HUES64 (cell line): ENCODE results near the gene NAA25.

Experiments
- H3K27ac ChIP-seq: 2 replicates; pipeline ENCODE4 v1.7.0; 2013; ENCODE audit warnings: low read depth, low read length, inconsistent platforms
- H3K27me3 ChIP-seq: 2 replicates; pipeline ENCODE4 v1.6.1; 2013; ENCODE audit warnings: mild to moderate bottlenecking, low read length; ENCODE audit not compliant: insufficient read depth
- H3K36me3 ChIP-seq: 2 replicates; pipeline ENCODE4 v1.6.1; 2013; ENCODE audit warnings: mild to moderate bottlenecking, low read length; ENCODE audit not compliant: insufficient read depth
- H3K4me1 ChIP-seq: 2 replicates; pipeline ENCODE4 v1.6.1; 2013; ENCODE audit warnings: mild to moderate bottlenecking, low read length, moderate library complexity; ENCODE audit not compliant: insufficient read depth
- H3K4me3 ChIP-seq: 2 replicates; pipeline ENCODE4 v1.5.1; 2013; ENCODE audit warnings: mild to moderate bottlenecking, low read length, moderate library complexity
- H3K9ac ChIP-seq: 2 replicates; pipeline ENCODE4 v1.6.1; 2013; ENCODE audit warnings: mild to moderate bottlenecking, low read depth, low read length
- H3K9me3 ChIP-seq: 2 replicates; pipeline ENCODE4 v1.6.1; 2013; ENCODE audit warnings: low read depth, low read length; ENCODE audit not compliant: insufficient read depth
- WGBS: fragments of 150-250, 120-280 bp; methylation state at CpG from one replicate; pipeline ENCODE4 v1.1.7; 2013; ENCODE audit warnings: missing lambda C conversion rate; 5-methylcytosine and 5-hydroxymethylcytosine counted together

NAA25 gene

GRCh38 chr12:112035219-112035785 lies 73.3 kb downstream of the NAA25 start:
- no peaks in the 10 kb centered on the region for H3K9me3 ChIP-seq
- H3K4me3 ChIP-seq: no peak overlapping the region
- peaks cover 16% of the 10 kb centered on the region; the same call in 1 of the 2 replicates for H3K4me1 ChIP-seq
- no peaks in the 10 kb centered on the region for H3K27me3 ChIP-seq
- H3K36me3 ChIP-seq: peaks cover 97% of the 10 kb centered on the region
- 69% methylated on average over 4 of the region's 4 CpGs for WGBS
- H3K9ac ChIP-seq: no peak overlapping the region
- H3K27ac ChIP-seq: peak overlapping the region; percentile 28; the same call in 1 of the 2 replicates

- no peak overlapping the region for H3K4me3 ChIP-seq
- 93% methylated on average over 4 of the region's 5 CpGs for WGBS
- peaks cover 97% of the 10 kb centered on the region for H3K36me3 ChIP-seq
- no peak overlapping the region for H3K9ac ChIP-seq
- no peaks in the 10 kb centered on the region for H3K27me3 ChIP-seq
- no peak overlapping the region for H3K27ac ChIP-seq
- no peaks in the 10 kb centered on the region for H3K9me3 ChIP-seq
- H3K4me1 ChIP-seq: peaks cover 16% of the 10 kb centered on the region; the same call in 1 of the 2 replicates
These were observed 76.3 kb downstream of the NAA25 start for GRCh38 chr12:112032292-112032691.

GRCh38 chr12:112031472-112031871 lies 77.1 kb downstream of the NAA25 start:
- H3K4me1 ChIP-seq: peaks cover 16% of the 10 kb centered on the region; the same call in 1 of the 2 replicates
- H3K9ac ChIP-seq: no peak overlapping the region
- H3K36me3 ChIP-seq: peaks cover 91% of the 10 kb centered on the region
- no peak overlapping the region for H3K27ac ChIP-seq
- 94% methylated on average over 2 of the region's 2 CpGs for WGBS
- H3K9me3 ChIP-seq: no peaks in the 10 kb centered on the region
- H3K4me3 ChIP-seq: no peak overlapping the region
- H3K27me3 ChIP-seq: no peaks in the 10 kb centered on the region

DNA sequence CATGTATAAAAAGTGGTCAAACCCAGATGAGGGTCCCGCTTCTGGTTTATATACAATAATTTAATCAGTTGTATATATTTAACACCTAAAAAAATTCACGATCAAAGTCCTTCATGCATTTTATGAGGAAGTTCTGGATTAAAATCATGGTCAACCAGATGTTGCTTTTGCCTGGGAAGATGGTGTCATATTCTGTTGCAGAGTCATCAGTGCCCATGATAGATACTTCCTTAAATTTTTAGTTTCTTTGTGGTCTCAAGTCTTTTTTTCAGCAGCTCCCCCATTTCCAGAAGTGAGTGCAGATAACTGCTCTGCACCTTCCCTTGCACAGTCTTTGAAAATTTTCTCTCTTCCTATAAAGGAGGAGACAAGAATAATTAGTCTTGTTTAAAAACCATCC lies 79.3 kb downstream of the NAA25 start:
- peaks cover 74% of the 10 kb centered on the region for H3K36me3 ChIP-seq
- H3K9me3 ChIP-seq: no peaks in the 10 kb centered on the region
- 100% methylated on average over 1 of the region's 2 CpGs for WGBS
- no peak overlapping the region for H3K4me3 ChIP-seq
- H3K9ac ChIP-seq: no peak overlapping the region
- H3K27ac ChIP-seq: no peak overlapping the region
- peaks cover 9% of the 10 kb centered on the region; the same call in 1 of the 2 replicates for H3K4me1 ChIP-seq
- H3K27me3 ChIP-seq: no peaks in the 10 kb centered on the region

GRCh38 chr12:112025808-112026375 lies 82.7 kb downstream of the NAA25 start:
- Histone ChIP-seq H3K27me3 (no peaks in the 10 kb centered on the region), H3K9ac (no peak overlapping the region), H3K4me3 (no peak overlapping the region), H3K4me1 (peaks cover 11% of the 10 kb centered on the region; the same call in 1 of the 2 replicates), H3K27ac (no peak overlapping the region), H3K9me3 (no peaks in the 10 kb centered on the region), H3K36me3 (peaks cover 77% of the 10 kb centered on the region)
- 84% methylated on average over 4 of the region's 4 CpGs for WGBS

DNA sequence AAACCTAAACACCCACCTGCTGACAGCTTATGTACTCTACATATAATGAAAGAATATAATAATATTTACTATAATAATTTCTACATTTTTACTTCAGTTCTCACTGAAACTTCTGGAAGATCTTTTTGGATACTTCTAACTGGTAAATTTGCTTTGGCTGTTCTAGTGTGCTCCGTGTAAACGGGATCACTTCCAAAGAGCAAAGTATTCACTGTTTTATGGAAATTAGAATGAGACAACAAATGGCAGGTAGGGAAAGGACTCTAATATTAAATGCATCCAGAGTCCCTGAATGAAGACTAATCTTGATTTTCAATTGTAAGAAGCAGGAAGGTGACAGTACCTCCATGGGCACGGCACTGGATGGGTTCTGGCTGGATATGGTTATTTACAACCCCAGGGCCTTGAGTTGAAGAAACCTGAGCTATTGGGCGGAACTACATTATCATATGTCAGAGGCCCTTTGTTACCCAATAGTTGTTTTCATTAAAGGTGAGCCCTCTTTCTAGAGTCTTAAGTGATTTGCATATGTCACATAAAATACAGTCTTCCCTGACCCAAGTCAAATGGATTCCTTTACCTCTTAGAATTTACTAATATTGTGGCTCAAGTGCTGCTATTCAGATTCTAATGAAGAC lies 84.7 kb downstream of the NAA25 start:
- Histone ChIP-seq H3K9ac (no peak overlapping the region), H3K4me3 (no peak overlapping the region), H3K27me3 (no peaks in the 10 kb centered on the region), H3K27ac (no peak overlapping the region), H3K4me1 (peaks cover 11% of the 10 kb centered on the region; the same call in 1 of the 2 replicates), H3K9me3 (no peaks in the 10 kb centered on the region), H3K36me3 (peaks cover 77% of the 10 kb centered on the region)
- WGBS: 80% methylated on average over 4 of the region's 4 CpGs

GRCh38 chr12:112022241-112023016 lies 86.2 kb downstream of the NAA25 start:
- Histone ChIP-seq H3K9ac (no peak overlapping the region), H3K36me3 (peaks cover 74% of the 10 kb centered on the region), H3K9me3 (no peaks in the 10 kb centered on the region), H3K4me3 (no peak overlapping the region), H3K4me1 (peaks cover 11% of the 10 kb centered on the region; the same call in 1 of the 2 replicates), H3K27me3 (no peaks in the 10 kb centered on the region), H3K27ac (no peak overlapping the region)
- WGBS: 93% methylated on average over 11 of the region's 11 CpGs

DNA sequence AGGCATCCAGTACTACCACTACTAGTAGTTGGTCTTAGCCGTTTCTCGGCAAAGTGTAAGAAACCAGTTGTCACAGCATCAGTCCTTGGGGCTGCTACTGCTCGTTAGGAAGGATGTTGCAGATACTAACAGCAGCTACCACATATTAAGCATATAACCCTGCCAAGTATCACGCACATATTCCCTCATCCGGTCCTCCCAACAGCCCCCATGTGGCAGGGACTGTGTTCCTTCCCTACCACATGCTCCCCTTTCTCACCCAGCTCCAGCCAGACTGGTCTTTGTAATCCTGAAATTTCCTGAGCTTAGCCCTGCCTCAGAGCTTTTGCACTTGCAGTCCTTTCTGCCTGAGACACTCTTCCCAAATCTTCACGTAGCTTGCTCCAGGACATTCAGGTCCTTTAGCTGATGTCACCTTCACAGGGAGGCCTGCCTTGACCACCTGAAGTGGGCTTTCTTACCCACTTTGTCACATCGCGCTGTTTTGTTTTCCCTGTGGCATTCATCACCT lies 87.6 kb downstream of the NAA25 start:
- Histone ChIP-seq H3K9ac (no peak overlapping the region), H3K4me3 (no peak overlapping the region), H3K9me3 (no peaks in the 10 kb centered on the region), H3K4me1 (peaks cover 8% of the 10 kb centered on the region; the same call in 1 of the 2 replicates), H3K36me3 (peaks cover 84% of the 10 kb centered on the region), H3K27me3 (no peaks in the 10 kb centered on the region), H3K27ac (no peak overlapping the region)
- WGBS: 96% methylated on average over 8 of the region's 8 CpGs

DNA sequence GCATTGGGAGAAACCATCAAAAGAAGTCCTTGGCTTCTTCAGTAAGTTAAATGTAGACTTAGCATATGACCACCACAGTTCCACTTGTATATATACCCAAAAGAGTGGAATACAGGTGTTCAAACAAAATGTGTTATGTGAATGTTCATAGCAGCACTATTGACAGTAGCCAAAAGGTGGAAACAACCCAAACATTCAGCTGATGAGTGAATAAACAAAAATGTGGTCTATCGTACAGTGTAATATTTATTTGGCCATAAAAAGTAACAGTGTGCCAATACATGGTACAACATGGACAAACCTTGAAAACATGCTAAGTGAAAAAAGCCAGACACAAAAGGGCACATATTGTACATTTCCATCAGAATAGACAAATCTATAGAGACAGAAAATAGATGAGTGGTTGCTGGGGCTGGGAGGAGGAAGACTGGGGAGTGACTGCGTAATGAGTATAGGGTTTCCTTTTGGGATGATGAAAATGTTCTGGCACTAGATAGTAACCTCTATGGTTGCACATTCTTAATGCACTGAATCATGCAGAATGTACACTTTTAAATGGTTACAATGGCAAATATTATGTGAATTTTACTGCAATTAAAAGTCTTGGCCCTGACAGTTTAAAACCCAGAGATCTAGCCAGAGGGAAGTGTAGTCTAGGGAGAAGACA lies 89.9 kb downstream of the NAA25 start:
- H3K27me3 ChIP-seq: no peaks in the 10 kb centered on the region
- WGBS: 96% methylated on average over 2 of the region's 2 CpGs
- H3K36me3 ChIP-seq: peaks cover 84% of the 10 kb centered on the region
- H3K4me1 ChIP-seq: peaks cover 7% of the 10 kb centered on the region
- H3K4me3 ChIP-seq: no peak overlapping the region
- no peaks in the 10 kb centered on the region for H3K9me3 ChIP-seq
- no peak overlapping the region for H3K9ac ChIP-seq
- H3K27ac ChIP-seq: no peak overlapping the region

GRCh38 chr12:112017041-112017440 lies 91.5 kb downstream of the NAA25 start:
- Histone ChIP-seq H3K36me3 (peaks cover 67% of the 10 kb centered on the region), H3K27me3 (no peaks in the 10 kb centered on the region), H3K4me1 (peaks cover 6% of the 10 kb centered on the region), H3K9me3 (no peaks in the 10 kb centered on the region), H3K4me3 (no peak overlapping the region), H3K27ac (no peak overlapping the region), H3K9ac (no peak overlapping the region)
- WGBS: 100% methylated on average over 1 of the region's 1 CpG
